Measurements from ENCODE around the gene USP5.

The USP5 gene

GRCh38 chr12:6851921-6852650 lies at the start of gene USP5:
Gene USP5, plus strand, starts transcription at chr12:6852150. Its CDS starts 30 bp downstream, at chr12:6852180.
- DNase-seq: peak; percentile 100

- peak; percentile 61 for DNase-seq
These were observed 44.8 kb upstream of the USP5 start for GRCh38 chr12:6807170-6807569.

DNA sequence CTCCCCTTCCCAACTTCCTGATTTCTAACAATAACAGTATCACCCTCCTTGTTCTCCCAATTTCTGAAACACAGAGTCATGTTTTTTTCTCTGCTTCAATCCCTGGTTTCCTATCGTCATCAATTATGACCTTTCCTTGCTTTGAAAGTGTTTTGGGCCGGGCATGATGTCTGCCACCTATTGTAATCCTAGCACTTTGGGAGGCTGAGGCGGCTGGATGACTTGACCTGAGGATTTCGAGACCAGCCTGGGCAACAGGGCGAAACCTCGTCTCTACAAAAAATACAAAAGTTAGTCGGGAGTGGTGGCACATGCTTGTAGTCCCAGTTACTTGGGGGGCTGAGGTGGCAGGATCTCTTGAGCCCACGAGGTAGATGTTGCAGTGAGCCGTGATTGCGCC lies 42.9 kb upstream of the USP5 start:
- no peak for DNase-seq

- no peak for DNase-seq
These were observed 41.2 kb upstream of the USP5 start for GRCh38 chr12:6810758-6811157.

GRCh38 chr12:6813363-6813762 lies 38.6 kb upstream of the USP5 start:
- no peak for DNase-seq

- no peak for DNase-seq
These were observed 35.4 kb upstream of the USP5 start for GRCh38 chr12:6816598-6816997.

GRCh38 chr12:6817098-6817497 lies 34.9 kb upstream of the USP5 start:
- DNase-seq: no peak

GRCh38 chr12:6817662-6818157 lies 34.2 kb upstream of the USP5 start:
- no peak for DNase-seq

DNA sequence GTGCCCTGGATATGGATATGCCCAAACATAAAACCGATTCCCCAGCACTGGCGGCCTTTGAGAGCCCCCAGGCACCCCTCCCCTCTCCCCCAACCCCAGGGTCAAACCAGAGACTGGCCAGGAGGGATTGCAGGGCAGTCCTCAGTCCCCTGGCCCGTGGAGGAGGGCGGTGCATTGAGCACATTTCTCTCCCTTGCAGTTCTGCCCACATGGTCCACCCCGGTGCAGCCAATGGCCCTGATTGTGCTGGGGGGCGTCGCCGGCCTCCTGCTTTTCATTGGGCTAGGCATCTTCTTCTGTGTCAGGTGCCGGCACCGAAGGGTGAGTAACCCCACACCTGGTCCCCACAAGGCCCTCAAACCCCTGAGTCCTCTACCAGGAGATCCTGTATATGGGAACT lies 33.7 kb upstream of the USP5 start:
- DNase-seq: no peak

GRCh38 chr12:6818645-6819044 lies 33.3 kb upstream of the USP5 start:
- no peak for DNase-seq

DNA sequence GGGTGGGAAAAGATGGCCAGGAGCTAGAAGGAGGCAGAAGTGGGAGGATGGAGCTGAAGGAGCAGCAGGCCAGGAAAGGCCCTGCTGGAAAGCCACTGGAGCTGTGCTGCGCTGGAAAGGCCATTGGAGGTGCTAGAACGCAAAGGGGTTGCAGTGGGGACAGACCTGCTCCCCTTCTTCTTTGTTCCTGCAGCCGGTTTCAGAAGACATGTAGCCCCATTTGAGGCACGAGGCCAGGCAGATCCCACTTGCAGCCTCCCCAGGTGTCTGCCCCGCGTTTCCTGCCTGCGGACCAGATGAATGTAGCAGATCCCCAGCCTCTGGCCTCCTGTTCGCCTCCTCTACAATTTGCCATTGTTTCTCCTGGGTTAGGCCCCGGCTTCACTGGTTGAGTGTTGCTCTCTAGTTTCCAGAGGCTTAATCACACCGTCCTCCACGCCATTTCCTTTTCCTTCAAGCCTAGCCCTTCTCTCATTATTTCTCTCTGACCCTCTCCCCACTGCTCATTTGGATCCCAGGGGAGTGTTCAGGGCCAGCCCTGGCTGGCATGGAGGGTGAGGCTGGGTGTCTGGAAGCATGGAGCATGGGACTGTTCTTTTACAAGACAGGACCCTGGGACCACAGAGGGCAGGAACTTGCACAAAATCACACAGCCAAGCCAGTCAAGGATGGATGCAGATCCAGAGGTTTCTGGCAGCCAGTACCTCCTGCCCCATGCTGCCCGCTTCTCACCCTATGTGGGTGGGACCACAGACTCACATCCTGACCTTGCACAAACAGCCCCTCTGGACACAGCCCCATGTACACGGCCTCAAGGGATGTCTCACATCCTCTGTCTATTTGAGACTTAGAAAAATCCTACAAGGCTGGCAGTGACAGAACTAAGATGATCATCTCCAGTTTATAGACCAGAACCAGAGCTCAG lies 32.6 kb upstream of the USP5 start:
- DNase-seq: no peak

- no peak for DNase-seq
These were observed 31.8 kb upstream of the USP5 start for GRCh38 chr12:6820166-6820565.

DNA sequence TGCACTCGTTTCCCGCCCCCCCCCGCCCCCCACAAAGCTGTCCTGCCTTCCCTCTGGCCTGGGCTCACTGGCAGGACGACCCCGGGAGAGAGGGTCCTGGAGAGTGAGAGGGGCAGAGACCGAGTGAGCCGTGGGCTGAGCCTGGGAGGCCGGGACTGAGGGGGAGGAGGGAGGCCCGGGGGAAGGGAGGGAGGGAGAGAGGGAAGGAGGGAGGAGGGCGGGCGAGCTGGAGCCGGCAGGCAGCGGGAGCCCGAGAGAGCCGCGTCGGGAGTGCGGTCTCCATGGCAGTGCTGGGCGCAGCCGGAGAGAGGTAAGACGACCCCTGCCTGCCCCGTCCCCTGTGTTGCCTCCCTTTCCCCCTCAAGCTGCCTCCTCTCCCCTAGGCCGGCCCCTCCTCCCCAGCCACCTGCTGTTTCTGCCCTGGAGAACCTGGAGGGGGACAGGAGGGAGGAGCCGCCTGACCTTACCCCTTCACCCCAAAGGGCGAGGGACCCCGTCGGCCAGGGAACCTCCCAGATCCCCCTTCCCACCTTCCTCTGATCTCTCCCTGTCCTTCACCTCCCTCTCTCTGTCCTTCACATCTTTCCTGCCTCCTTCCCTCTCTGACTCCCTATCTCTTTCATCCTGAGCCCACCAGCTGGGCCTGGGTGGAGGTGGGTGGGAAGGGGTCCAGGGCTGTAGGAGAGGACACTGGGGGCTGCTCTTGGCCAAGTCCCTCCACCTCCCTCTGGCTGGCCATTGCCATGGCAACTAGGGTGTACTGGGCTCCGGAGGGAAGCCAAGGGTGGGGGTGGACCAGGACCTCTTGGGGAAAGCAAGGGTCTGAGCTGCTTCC lies 30.1 kb upstream of the USP5 start, which contains the start of gene GPR162:
Gene GPR162 (plus strand): TSS at position 231 of the 835 bp plus-strand sequence. CDS start 2,078 bp downstream, outside the sequence.
- peak; percentile 45 for DNase-seq

DNA sequence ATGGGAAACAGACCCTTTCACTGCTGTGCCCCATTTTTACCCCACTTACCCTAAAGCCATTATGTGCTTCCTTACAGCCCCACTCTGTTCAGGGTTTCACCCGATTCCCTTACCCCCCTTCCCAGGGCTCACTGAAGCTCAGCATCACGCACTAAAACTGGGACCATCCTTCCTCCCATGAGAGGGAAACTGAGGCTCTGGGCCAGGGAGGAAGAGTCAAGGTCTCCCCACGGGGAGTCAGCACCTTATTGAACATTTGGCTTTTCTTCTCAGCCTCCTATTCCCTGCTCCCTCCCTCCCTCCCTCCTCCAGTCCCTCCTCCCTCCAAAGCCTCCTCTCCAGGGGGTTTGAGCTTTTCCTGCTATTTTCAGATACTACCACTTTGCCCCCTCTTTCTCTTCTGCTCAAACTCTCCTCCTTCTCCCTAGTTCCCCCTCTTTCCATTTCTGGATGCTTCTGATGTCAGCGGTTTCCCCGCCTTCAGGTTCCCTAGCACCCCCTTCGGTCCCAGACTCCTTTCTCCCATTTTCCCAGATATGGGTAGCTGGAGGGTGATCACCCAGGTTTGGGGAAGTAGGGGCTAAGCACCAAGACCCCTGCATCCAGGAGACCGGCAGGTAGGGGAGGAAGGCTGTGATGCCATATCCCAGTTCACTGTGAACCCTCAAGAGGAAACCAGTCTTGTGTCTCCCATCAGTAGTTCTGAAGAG lies 29.4 kb upstream of the USP5 start:
- DNase-seq: no peak

GRCh38 chr12:6823182-6824084 lies 28.5 kb upstream of the USP5 start:
- DNase-seq: no peak

- no peak for DNase-seq
These were observed 27.7 kb upstream of the USP5 start for GRCh38 chr12:6824085-6824775.

DNA sequence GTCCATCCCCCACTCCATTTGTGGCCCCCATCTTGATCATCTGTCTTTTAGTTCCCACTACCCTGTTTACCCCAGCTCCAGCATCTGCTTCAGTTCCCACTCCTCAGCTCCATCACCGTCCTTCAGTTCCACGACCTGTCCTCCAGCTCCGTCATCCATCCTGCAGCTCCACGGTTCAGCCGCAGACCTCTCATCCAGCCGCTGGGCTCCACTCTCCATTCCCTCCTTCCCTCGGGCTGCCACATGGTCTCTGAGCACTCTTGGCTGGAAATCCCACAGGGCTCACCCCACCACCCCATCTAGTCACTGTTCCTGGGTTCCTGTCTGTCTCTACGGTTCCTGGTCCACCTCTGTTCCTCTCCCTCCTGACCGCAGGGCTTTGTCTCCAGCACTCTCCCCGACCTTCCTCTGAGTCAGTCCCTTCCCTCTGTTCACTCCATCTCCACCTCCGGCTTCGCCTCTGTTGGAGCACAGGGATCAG lies 27.0 kb upstream of the USP5 start:
- peak; percentile 45 for DNase-seq

GRCh38 chr12:6825398-6826124 lies 26.4 kb upstream of the USP5 start:
- DNase-seq: peak; percentile 85

DNA sequence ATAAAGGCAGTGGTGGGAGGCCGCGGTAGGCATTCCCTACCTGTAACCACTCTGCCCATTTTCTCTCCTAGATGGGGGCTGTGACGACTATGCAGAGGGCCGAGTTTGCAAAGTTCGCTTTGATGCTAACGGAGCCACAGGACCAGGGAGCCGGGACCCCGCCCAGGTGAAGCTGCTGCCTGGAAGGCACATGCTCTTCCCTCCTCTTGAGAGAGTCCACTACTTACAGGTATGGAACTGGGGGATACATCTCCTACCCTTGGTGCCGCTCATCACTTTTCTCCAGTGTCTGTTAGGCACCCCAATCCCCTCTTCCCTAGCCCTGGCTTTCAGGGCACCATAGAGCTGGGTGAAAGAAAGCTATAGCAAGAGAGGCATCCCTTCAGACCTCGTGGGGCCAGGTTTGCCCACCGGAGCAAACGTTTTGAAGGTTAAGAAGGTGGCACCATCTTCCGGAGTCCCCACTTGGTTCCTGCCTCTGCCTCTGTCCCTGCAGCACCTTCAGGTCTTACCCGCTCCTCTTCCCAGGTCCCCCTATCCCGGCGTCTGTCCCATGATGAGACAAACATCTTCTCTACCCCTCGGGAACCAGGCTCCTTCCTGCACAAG lies 25.7 kb upstream of the USP5 start:
- DNase-seq: no peak

Measured in fibroblast of upper back skin (primary cell).